ENCODE data around the gene KCNQ4. TPM values are rescaled to one million over a fixed set of nuclear protein-coding genes. Genes with fewer than 3 reads are reported as not detected.

The KCNQ4 gene
- total and polyA plus RNA-seq, 2 of the 8 experiments (the other 6 are each of a cell fraction or from before 2014, with no cell fraction given) = 2.2 to 3.9 TPM

GRCh38 chr1:40838980-40839942 lies 55.7 kb downstream of the KCNQ4 start:
- no peak overlapping the region for H3K27ac ChIP-seq (ENCODE audit: low read depth, low read length)
- peak overlapping the region; percentile 15; the same call in 1 of the 2 replicates for H4K8ac ChIP-seq (ENCODE audit: extremely low read depth, insufficient read depth, low read length)
- H3K36me3 ChIP-seq (ENCODE audit: control insufficient read depth in 2 of 4, insufficient read depth in 4 of 4, low read length in 3 of 4) = peaks cover 0 to 5% (median 0%) of the 10 kb centered on the region in 4 experiments; a peak in 1 of 8 replicates
- H3K4me1 ChIP-seq (replicated peaks in 1 of 4; ENCODE audit: control insufficient read depth in 3 of 4, insufficient read depth in 4 of 4, low read length in 3 of 4) = no peaks in the 10 kb centered on the region; a peak in 1 of 7 replicates
- no peak overlapping the region for H3K4ac ChIP-seq (replicated peaks; ENCODE audit: insufficient read length, low read depth, low read length)
- no peaks in the 10 kb centered on the region for H3K79me1 ChIP-seq (ENCODE audit: low read depth, low read length)
- no peak overlapping the region for H3K4me3 ChIP-seq (ENCODE audit: extremely low read depth in 1 of 4, insufficient read depth in 2 of 4, low read depth in 3 of 4, low read length in 4 of 4)
- no peak overlapping the region for H2AFZ ChIP-seq (ENCODE audit: low read length)
- no peaks in the 10 kb centered on the region for H4K20me1 ChIP-seq (replicated peaks in 1 of 2; ENCODE audit: control insufficient read depth in 1 of 2, insufficient read depth in 2 of 2, low read length in 2 of 2)
- H3K9ac ChIP-seq (replicated peaks in 1 of 4; ENCODE audit: extremely low read depth in 1 of 4, low read depth in 3 of 4, low read length in 3 of 4) = no peak overlapping the region
- no peak overlapping the region for H3K4me2 ChIP-seq (ENCODE audit: insufficient read depth in 1 of 2, low read depth in 2 of 2, low read length in 2 of 2)
- H2AK5ac ChIP-seq (ENCODE audit: low read depth, low read length) = no peak overlapping the region
- no peaks in the 10 kb centered on the region; a peak in 1 of 7 replicates for H3K27me3 ChIP-seq (replicated peaks in 1 of 4; ENCODE audit: control insufficient read depth in 3 of 4, extremely low read depth in 1 of 4, insufficient read depth in 3 of 4, low read length in 3 of 4)
- H2BK20ac ChIP-seq (ENCODE audit: low read length) = no peak overlapping the region
- no peak overlapping the region for H3K14ac ChIP-seq (ENCODE audit: insufficient read length)
- no peak overlapping the region for H2BK120ac ChIP-seq (replicated peaks; ENCODE audit: low read depth, low read length)
- no peaks in the 10 kb centered on the region for H3K79me2 ChIP-seq (ENCODE audit: control insufficient read depth in 1 of 2, insufficient read depth in 2 of 2, low read length in 2 of 2)
- no peak overlapping the region for H3K23ac ChIP-seq (ENCODE audit: insufficient read length)
- CTCF ChIA-PET (ENCODE audit: partially characterized antibody) = interaction anchor here (0.8 to 3.2 kb wide), 13 partner anchors 10 to 186 kb away, joined by 3 to 28 read pairs (median 3); no protein-coding TSS in a partner anchor
- no peak overlapping the region for H3K56ac ChIP-seq (replicated peaks; ENCODE audit: insufficient read length, low read depth, low read length)
- TF ChIP-seq TEAD4 (IDR thresholded peaks at IDR 0.05; ENCODE audit: low read depth, low read length) (no peak), CHD2 (IDR thresholded peaks at IDR 0.05; ENCODE audit: low read length) (no peak), BCL11A (IDR thresholded peaks at IDR 0.05; ENCODE audit: low read depth in 2 of 2, low read length in 2 of 2) (no peak), PHF8 (conservative IDR thresholded peaks at IDR 0.05; ENCODE audit: low read depth, low read length) (no peak), CBX5 (IDR thresholded peaks at IDR 0.05; ENCODE audit: low read depth, low read length) (no peak)
- POLR2A ChIA-PET (ENCODE audit: partially characterized antibody) = interaction anchor here (1.3 to 1.5 kb wide), 2 partner anchors 9 to 141 kb away, joined by 3 to 4 read pairs; partner anchors contain the start of gene CTPS1
- H2BK15ac ChIP-seq (ENCODE audit: low read length) = 0 out of 2 replicates have a peak overlapping the region, but pooled peaks have one; percentile 29
- no peak overlapping the region for H4K5ac ChIP-seq (ENCODE audit: insufficient read length, low read depth, low read length)
- no peak overlapping the region for H2BK5ac ChIP-seq (ENCODE audit: low read depth, low read length)
- DNase-seq (ENCODE audit: low read depth in 1 of 2, low spot score in 2 of 2) (no peak), FAIRE-seq (no peak)
- H4K91ac ChIP-seq (replicated peaks; ENCODE audit: insufficient read length, low read length) = no peak overlapping the region
- H3K18ac ChIP-seq (ENCODE audit: extremely low read depth, low read length) = no peak overlapping the region
- 93% methylated on average over 15 of the region's 15 CpGs; no CpG with 5 or more reads in 1 of the 2 experiments for WGBS, 2 experiments (ENCODE audit: extremely low coverage in 1 of 2, insufficient coverage in 1 of 2, insufficient read length in 1 of 2, insufficient replicate concordance in 2 of 2, low coverage in 1 of 2, low lambda C conversion rate in 2 of 2, missing lambda C conversion rate in 1 of 2)
- no peaks in the 10 kb centered on the region for H3K9me3 ChIP-seq (ENCODE audit: insufficient read depth in 2 of 2, low read depth in 1 of 2, low read length in 1 of 2)
- no peak overlapping the region for H2BK12ac ChIP-seq (ENCODE audit: low read depth, low read length)
- H3K23me2 ChIP-seq (ENCODE audit: low read depth, low read length) = no peaks in the 10 kb centered on the region
